NCI-H2196 (cell line): ENCODE results near the gene OR10V1.
A peak's percentile ranks its signal among the peaks of the same experiment; 100 is the strongest.

Experiments
- DNase-seq: peaks from one replicate; lab custom pipeline; 2025; ENCODE audit not compliant: unreplicated experiment; lab: John Stamatoyannopoulos, UW

The OR10V1 gene

DNA sequence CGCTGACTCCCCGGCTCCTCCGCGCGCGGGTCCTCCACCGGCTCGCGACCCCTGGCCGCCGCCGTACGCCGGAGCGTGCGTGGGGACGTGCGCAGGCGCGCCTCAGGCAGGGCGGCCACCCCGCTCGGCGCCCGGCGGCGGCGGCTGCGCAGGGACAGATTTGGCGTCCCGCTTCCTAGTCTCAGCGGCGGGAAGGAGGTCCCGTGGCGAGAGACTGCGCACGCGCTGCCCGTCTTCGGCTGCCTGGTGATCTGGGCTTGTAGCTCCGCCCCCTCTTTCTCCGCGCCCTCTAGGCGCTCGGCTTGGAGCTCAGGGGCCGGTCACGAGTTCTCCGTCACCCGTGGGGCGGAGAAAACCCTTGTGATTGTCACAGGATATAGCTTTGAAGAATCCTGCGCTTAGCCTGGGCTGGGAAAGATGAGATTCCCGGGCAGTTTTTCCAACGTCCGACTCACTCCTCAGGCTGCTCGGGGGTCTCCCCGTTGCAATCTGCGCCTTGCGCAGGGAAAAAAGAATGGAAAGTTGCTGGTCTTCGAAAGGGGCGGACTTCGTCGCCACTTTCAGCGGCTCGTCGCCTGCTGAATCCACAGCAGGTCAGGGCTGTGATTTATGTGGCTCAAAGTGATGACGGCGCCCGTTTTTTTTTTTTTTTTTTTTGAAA is 44.6 kb downstream of the OR10V1 start, which contains the start of gene PATL1:
Gene PATL1 (minus strand): TSS at position 88 of the 661 bp plus-strand sequence. CDS start 142 bp downstream, outside the sequence.
- DNase-seq = peak; percentile 97

DNA sequence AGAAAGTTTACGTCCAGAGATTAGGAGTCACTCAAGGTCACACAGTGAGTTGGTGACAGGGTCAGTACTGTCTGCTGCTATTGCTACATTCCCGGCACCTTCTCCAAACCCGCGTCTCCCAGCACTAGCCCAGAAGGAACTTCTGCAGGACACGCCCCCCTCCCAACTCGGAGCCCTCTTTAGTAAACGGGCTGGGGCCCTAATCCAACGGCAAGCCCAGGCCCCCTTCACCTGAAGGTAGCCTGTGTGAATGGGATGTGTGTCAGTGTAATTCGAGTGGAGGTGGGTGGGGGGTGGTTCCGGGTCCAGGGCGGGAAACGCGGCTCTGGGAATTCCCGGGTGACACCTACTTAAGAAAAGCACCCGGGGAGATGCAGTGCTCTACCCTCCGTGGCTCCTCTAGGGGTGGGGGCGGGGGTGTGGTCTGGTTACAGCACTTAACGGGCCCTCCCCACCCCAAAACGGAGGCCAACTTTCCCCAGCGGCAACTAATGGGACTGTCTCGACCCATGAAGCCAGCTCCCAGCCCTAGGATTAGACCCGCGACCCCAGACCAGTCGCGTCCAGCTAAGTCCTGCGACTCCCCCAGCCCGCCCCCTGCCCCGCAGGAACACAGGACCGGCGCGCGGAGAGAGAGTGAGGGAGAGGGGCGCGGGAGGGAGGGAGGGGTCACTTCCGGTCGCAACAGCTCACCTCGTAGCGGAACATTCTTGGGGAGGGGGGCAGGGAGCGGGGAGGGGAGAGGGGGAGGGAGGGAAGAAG is 45.3 kb downstream of the OR10V1 start:
- peak; percentile 43 for DNase-seq

DNA sequence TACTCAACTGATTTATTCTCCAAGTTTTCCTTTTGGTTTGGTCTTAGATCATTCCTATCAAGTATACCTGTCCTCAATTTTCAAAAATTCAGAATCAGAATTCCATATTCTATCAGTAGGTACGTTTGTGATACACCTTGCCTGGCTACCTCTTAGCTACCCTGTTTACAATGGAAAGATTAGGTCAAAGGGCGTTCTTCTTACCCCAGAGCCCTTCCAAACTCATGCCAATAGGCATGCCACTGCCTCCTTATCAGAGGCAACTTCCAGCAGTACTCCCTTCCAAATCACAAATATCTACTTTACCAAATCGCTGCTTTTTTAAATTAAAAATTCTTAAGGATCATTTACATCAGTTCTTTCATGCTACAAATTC is 45.8 kb downstream of the OR10V1 start:
- no peak for DNase-seq

DNA sequence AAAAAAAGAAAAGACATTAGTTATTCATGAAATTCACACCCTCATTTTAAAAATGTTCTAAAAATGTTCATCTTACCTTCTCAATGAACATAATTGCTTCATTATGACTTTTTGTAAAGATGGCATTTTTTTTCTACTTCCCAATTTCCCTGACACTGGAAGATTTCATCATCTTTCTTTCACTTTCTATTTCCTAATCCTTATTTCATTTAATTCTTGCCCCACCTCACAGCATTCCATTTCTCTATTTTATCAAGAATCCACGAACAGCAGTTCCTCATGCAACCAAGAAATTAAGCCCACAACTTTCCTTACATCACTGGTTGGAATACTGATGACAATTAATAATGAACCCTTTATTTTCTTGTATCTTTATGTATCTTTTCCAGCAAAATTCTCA is 46.7 kb downstream of the OR10V1 start:
- no peak for DNase-seq
